Psoas muscle (tissue), 8 donors: ENCODE data around the gene RBMS2. TPM values are rescaled to one million over a fixed set of nuclear protein-coding genes. Genes with fewer than 3 reads are reported as not detected.
A peak's percentile ranks its signal among the peaks of the same experiment; 100 is the strongest.

ENCODE experiments used
- ATAC-seq, 4 donors: fragments of 200-7000 bp; cut with Tn5 transposase; one replicate each; pipeline ENCODE4 v1.9.1; 2020; ENCODE audit warnings: moderate library complexity in 3 of 4, mild to moderate bottlenecking in 2 of 4
- DNase-seq, 2 donors: peaks; one replicate each; pipeline ENCODE4 v3.0.0-alpha.2; 2020
- H3K27ac ChIP-seq: fragments of 200-600 bp; one replicate; pipeline ENCODE4 v1.8.0; 2022
- H3K27me3 ChIP-seq, 3 donors: fragments of 200-600 bp in 1 of 3; one replicate each; pipeline versions ENCODE4 v1.6.1 to v1.8.0; 2013 to 2022; ENCODE audit warnings: low read length in 2 of 3, mild to moderate bottlenecking in 2 of 3, moderate library complexity in 1 of 3; ENCODE audit not compliant: insufficient read depth in 3 of 3
- H3K36me3 ChIP-seq, 2 donors: fragments of 200-600 bp in 1 of 2; one replicate each; pipeline versions ENCODE4 v1.6.1 to v1.8.0; 2013 to 2022; ENCODE audit warnings: low read depth in 1 of 2, mild to moderate bottlenecking in 1 of 2, moderate library complexity in 1 of 2; ENCODE audit not compliant: insufficient read depth in 1 of 2
- H3K4me1 ChIP-seq: fragments of 200-600 bp; one replicate; pipeline ENCODE4 v1.8.0; 2022
- H3K4me3 ChIP-seq: fragments of 200-600 bp; one replicate; pipeline ENCODE4 v1.8.0; 2022; ENCODE audit warnings: mild to moderate bottlenecking
- H3K9me3 ChIP-seq: fragments of 200-600 bp; one replicate; pipeline ENCODE4 v1.8.0; 2022
- WGBS, 3 donors: extraction: QIAGEN DNeasy Blood & Tissue Kit; methylation state at CpG; one replicate each; pipeline versions ENCODE4 v1.1.6 to v1.1.7; 2013; 5-methylcytosine and 5-hydroxymethylcytosine counted together
- intact Hi-C, 2 donors: fragments of 100-400 bp; cut with DNase I; formaldehyde crosslinking; loops; one replicate each; pipeline versions ENCODE4 v1.11.0 to v1.14.2; 2022
- polyA plus RNA-seq, 3 donors: library from polyadenylated mRNA; stranded (reverse); fragments of 200-250 nt; gene quantifications; one replicate each; pipeline ENCODE4 v1.2.3, GENCODE V29; 2013
- total RNA-seq, 4 donors: library from RNA; stranded (reverse); fragmentation: NEBNext Ultra II Directional in 2 of 4; extraction: Animal tissue kit (Norgen Biotek cat#: 25700) in 2 of 4; gene quantifications; one replicate each; pipeline versions ENCODE4 v1.2.1 to v1.2.4, GENCODE V29; 2021 to 2023
- TF ChIP-seq, protein P1 (sequence below): fragments of 200-600 bp; IDR thresholded peaks from one replicate; pipeline ENCODE4 v1.8.0; 2022; ENCODE audit warnings: antibody characterized with exemption
- donor health status: healthy with polysubstance abuse.
- donor health status: DM: no; HTN: no; CAD: no; lungs with moderate emphysema.
- donor health status: Bipolar disorder and iron deficiency.
- donor health status: healthy.
- donor health status: DM: yes; HTN: yes; CAD: no.
- donor health status: DM: no; HTN: no; CAD: no.
- donor health status: DM: no; HTN: no; CAD: no.
- donor health status: DM: yes; HTN: yes; CAD: no.

The RBMS2 gene
- total and polyA plus RNA-seq, 7 donors: 3.0 to 20.5 (median 11.8) TPM

DNA sequence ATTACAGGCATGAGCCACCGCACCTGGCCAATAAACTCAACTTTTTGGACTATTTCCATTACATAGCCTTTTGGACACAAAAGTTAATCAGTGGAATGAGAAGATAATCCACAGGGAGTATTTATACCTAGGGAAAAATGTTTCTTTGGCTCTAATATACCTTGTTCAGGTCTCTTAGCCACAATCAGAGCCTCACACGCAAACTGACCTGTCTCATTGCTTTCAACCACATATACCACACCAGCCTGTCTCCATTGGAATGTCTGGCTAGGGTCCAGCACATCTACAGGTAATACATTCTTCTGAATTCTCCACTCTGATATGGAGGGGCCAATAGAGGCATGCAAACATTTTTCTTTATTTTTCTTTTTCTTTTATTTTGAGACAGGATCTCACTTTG lies 3.8 kb upstream of the RBMS2 start:
- no peaks in the 10 kb centered on the region for H3K27me3 ChIP-seq
- H3K4me3 ChIP-seq: no peak overlapping the region
- ATAC-seq (no peak), DNase-seq (no peak)
- no peaks in the 10 kb centered on the region for H3K36me3 ChIP-seq
- no peaks in the 10 kb centered on the region for H3K9me3 ChIP-seq
- intact Hi-C loops: loop anchor here (2.0 to 10.0 kb wide), 3 partner anchors 119 to 487 kb away; partner anchors contain the start of gene ZBTB39 (in 1 of the 2)
- H3K27ac ChIP-seq: no peak overlapping the region
- H3K4me1 ChIP-seq: peaks cover 4% of the 10 kb centered on the region
- 82 to 93% (median 89%) methylated on average over 2 of the region's 2 CpGs for WGBS, 3 donors
- TF ChIP-seq, protein P1, sequence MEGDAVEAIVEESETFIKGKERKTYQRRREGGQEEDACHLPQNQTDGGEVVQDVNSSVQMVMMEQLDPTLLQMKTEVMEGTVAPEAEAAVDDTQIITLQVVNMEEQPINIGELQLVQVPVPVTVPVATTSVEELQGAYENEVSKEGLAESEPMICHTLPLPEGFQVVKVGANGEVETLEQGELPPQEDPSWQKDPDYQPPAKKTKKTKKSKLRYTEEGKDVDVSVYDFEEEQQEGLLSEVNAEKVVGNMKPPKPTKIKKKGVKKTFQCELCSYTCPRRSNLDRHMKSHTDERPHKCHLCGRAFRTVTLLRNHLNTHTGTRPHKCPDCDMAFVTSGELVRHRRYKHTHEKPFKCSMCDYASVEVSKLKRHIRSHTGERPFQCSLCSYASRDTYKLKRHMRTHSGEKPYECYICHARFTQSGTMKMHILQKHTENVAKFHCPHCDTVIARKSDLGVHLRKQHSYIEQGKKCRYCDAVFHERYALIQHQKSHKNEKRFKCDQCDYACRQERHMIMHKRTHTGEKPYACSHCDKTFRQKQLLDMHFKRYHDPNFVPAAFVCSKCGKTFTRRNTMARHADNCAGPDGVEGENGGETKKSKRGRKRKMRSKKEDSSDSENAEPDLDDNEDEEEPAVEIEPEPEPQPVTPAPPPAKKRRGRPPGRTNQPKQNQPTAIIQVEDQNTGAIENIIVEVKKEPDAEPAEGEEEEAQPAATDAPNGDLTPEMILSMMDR: no peak

DNA sequence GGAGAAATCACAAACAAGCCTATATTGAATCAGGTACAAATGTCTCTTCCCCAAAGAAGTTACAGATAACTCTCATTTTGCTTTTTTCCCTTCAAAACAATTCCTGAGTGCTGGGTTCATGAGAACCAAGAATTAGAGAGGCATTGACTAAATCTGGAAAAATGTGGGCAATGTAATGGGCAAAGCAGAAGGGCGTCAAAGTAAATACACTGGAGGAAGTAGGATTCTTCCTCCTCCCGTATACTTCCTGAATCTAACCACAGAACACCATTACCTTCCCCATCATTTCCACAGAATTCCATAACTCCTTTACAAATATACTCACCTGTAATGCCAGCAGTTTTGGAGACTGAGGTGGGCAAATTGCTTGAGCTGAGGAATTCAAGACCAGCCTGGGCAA lies 3.0 kb upstream of the RBMS2 start:
- Histone ChIP-seq H3K4me1 (peaks cover 4% of the 10 kb centered on the region), H3K36me3 (no peaks in the 10 kb centered on the region), H3K27ac (no peak overlapping the region), H3K27me3 (no peaks in the 10 kb centered on the region), H3K4me3 (no peak overlapping the region), H3K9me3 (no peaks in the 10 kb centered on the region)
- TF ChIP-seq, protein P1: no peak
- ATAC-seq (no peak), DNase-seq (no peak)
- 57 to 84% (median 75%) methylated on average over 2 of the region's 2 CpGs for WGBS, 3 donors
- intact Hi-C loops: loop anchor here (10.0 kb wide), 2 partner anchors 476 to 486 kb away; partner anchors contain the start of gene ZBTB39 (in 1 of the 2)

- Histone ChIP-seq H3K36me3 (no peaks in the 10 kb centered on the region), H3K27me3 (no peaks in the 10 kb centered on the region), H3K4me1 (no peaks in the 10 kb centered on the region), H3K27ac (peak overlapping the region; percentile 77), H3K9me3 (no peaks in the 10 kb centered on the region), H3K4me3 (peak overlapping the region; percentile 71)
- 58 to 71% (median 68%) methylated on average over 3 of the region's 3 CpGs for WGBS, 3 donors
- DNase-seq: no peak
- TF ChIP-seq, protein P1: no peak
- intact Hi-C loops: loop anchor here in 1 of 2 donors (5.0 kb wide), 1 partner anchor 112 kb away; the partner anchor contains the start of gene BAZ2A
- ATAC-seq: peak in 1 of 4 donors; percentile 41
These were observed 1.6 kb upstream of the RBMS2 start for GRCh38 chr12:56520048-56520447.

DNA sequence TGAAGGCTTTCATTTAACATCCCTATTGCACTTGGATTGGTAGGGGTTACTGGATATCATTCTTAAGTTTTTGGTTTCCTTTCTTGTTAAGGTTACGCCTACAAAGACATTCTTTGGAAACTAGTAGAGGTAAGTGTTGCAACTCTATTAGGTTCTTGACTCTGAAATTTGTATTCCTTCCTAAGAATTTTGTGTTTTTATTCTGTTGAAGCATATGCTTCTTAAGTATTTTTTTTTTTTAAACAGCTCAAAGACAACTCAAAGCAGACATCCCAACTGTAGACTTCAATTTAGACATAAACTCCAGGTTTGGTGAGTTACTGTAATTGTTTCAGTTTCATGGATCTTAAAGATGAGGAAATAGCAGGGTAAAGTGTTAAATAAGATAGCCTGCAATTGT lies 1.1 kb upstream of the RBMS2 start:
- intact Hi-C loops: loop anchor here in 1 of 2 donors (5.0 kb wide), 1 partner anchor 112 kb away; the partner anchor contains the start of gene BAZ2A
- DNase-seq: no peak
- H3K36me3 ChIP-seq: no peaks in the 10 kb centered on the region
- peak in 1 of 4 donors; percentile 36 for ATAC-seq
- H3K4me1 ChIP-seq: no peaks in the 10 kb centered on the region
- peak overlapping the region; percentile 71 for H3K4me3 ChIP-seq
- TF ChIP-seq, protein P1: no peak
- peak overlapping the region; percentile 77 for H3K27ac ChIP-seq
- H3K27me3 ChIP-seq: no peaks in the 10 kb centered on the region
- WGBS, 3 donors: 51 to 74% (median 60%) methylated on average over 1 of the region's 1 CpG
- no peaks in the 10 kb centered on the region for H3K9me3 ChIP-seq

GRCh38 chr12:56521209-56521589 lies 421 bp upstream of the RBMS2 start:
- peak overlapping the region; percentile 77 for H3K27ac ChIP-seq
- peak overlapping the region; percentile 71 for H3K4me3 ChIP-seq
- H3K27me3 ChIP-seq: no peaks in the 10 kb centered on the region
- ATAC-seq: peak in 3 of 4 donors; percentile 27 to 53 (median 39)
- no peak for DNase-seq
- WGBS, 3 donors: 45 to 52% (median 48%) methylated on average over 8 of the region's 8 CpGs
- no peaks in the 10 kb centered on the region for H3K4me1 ChIP-seq
- TF ChIP-seq, protein P1: no peak
- H3K9me3 ChIP-seq: no peaks in the 10 kb centered on the region
- intact Hi-C loops: loop anchor here in 1 of 2 donors (5.0 kb wide), 1 partner anchor 111 kb away; the partner anchor contains the start of gene BAZ2A
- no peaks in the 10 kb centered on the region for H3K36me3 ChIP-seq
